ENCODE measurements around the gene KIF22.
"Not testable (repeated sequence)": the region's sequence is repeated elsewhere in the genome, so short reads cannot be mapped to it uniquely, and the experiment has no call there.

The KIF22 gene

DNA sequence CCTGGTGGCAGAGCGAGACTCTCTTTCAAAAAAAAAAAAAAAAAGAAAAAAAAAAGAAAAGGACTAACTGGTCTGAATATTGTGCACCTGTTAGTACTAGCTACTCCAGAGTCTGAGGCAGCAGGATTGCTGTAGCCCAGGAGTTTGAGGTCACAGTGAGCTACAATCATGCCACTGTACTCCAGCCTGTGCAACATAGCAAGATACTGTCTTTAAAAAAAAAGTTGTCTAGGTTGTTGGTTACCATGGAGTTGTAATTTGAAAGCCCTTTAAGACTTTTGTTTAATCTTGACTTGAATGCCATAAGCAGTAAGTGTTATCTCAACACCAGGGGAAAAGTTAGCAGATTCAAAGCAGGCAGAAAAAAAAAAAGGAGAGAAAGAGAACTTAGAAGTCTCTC lies 33.9 kb upstream of the KIF22 start:
- no peak for DNase-seq (ENCODE audit: insufficient read length)
- TF ChIP-seq TAF1 (IDR thresholded peaks at IDR 0.05; ENCODE audit: borderline replicate concordance, low read depth, low read length) = no peak
- no peak for TF ChIP-seq POLR2AphosphoS5 (IDR thresholded peaks at IDR 0.05; ENCODE audit: low read depth, low read length)
- TF ChIP-seq POLR2A (IDR thresholded peaks at IDR 0.05; ENCODE audit: low read depth, low read length) = no peak
- FAIRE-seq = no peak

- FAIRE-seq; DNase-seq (ENCODE audit: insufficient read length): not testable (repeated sequence)
Observed at GRCh38 chr16:29757086-29757485, 33.5 kb upstream of the KIF22 start.

GRCh38 chr16:29757950-29758466 lies 32.5 kb upstream of the KIF22 start:
- DNase-seq (ENCODE audit: insufficient read length) (no peak), FAIRE-seq (no peak)
- no peak for TF ChIP-seq POLR2A (IDR thresholded peaks at IDR 0.05; ENCODE audit: low read depth, low read length)

- DNase-seq (ENCODE audit: insufficient read length) (no peak), FAIRE-seq (no peak)
- TF ChIP-seq POLR2AphosphoS5 (IDR thresholded peaks at IDR 0.05; ENCODE audit: low read depth, low read length) (no peak), POLR2A (IDR thresholded peaks at IDR 0.05; ENCODE audit: low read depth, low read length) (no peak), TAF1 (IDR thresholded peaks at IDR 0.05; ENCODE audit: borderline replicate concordance, low read depth, low read length) (no peak)
Observed at GRCh38 chr16:29760567-29761279, 29.8 kb upstream of the KIF22 start.

DNA sequence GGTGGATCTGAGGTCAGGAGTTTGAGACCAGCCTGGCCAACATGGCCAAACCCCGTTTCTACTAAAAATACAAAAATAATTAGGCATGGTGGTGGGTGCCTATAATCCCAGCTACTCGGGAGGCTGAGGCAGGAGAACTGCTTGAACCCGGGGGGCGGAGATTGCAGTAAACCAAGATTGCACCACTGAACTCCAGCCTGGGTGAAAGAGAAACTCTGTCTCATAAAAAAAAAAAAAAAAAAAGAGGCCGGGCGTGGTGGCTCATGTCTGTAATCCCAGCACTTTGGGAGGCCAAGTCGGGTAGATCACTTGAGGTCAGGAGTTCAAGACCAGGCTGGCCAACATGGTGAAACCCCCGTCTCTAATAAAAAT lies 29.3 kb upstream of the KIF22 start:
- DNase-seq (ENCODE audit: insufficient read length); FAIRE-seq: not testable (repeated sequence)

GRCh38 chr16:29761882-29762281 lies 28.7 kb upstream of the KIF22 start:
- no peak for DNase-seq (ENCODE audit: insufficient read length)
- TF ChIP-seq TAF1 (IDR thresholded peaks at IDR 0.05; ENCODE audit: borderline replicate concordance, low read depth, low read length) (no peak), POLR2AphosphoS5 (IDR thresholded peaks at IDR 0.05; ENCODE audit: low read depth, low read length) (no peak), POLR2A (IDR thresholded peaks at IDR 0.05; ENCODE audit: low read depth, low read length) (no peak)
- no peak for FAIRE-seq

DNA sequence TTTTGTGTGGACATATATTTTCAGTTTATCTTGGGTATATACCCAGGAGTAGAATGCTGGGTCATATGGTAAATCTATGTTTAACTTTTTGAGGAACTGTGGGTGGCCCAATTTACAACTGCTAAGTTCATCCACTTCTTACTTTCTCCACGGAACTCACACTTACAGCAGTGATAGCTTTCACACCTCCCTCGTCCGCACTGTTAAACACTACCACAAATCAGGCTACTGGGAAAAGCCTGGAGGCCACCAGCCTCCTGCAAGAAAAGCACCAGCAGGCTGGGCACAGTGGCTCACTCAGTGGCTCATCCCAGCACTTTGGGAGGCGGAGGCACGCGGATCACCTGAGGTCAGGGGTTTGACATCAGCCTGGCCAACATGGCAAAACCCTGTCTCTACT lies 27.2 kb upstream of the KIF22 start:
- DNase-seq (ENCODE audit: insufficient read length) = no peak
- no peak for TF ChIP-seq POLR2A (IDR thresholded peaks at IDR 0.05; ENCODE audit: low read depth, low read length)
- TF ChIP-seq TAF1 (IDR thresholded peaks at IDR 0.05; ENCODE audit: borderline replicate concordance, low read depth, low read length) = no peak
- TF ChIP-seq POLR2AphosphoS5 (IDR thresholded peaks at IDR 0.05; ENCODE audit: low read depth, low read length) = no peak
- no peak for FAIRE-seq

- no peak for TF ChIP-seq POLR2A (IDR thresholded peaks at IDR 0.05; ENCODE audit: low read depth, low read length)
- TF ChIP-seq TAF1 (IDR thresholded peaks at IDR 0.05; ENCODE audit: borderline replicate concordance, low read depth, low read length) = no peak
- TF ChIP-seq POLR2AphosphoS5 (IDR thresholded peaks at IDR 0.05; ENCODE audit: low read depth, low read length) = no peak
- DNase-seq (ENCODE audit: insufficient read length) (no peak), FAIRE-seq (no peak)
Observed at GRCh38 chr16:29765167-29766032, 25.2 kb upstream of the KIF22 start.

- FAIRE-seq = no peak
- no peak for TF ChIP-seq POLR2A (IDR thresholded peaks at IDR 0.05; ENCODE audit: low read depth, low read length)
- TF ChIP-seq POLR2AphosphoS5 (IDR thresholded peaks at IDR 0.05; ENCODE audit: low read depth, low read length) = no peak
- TF ChIP-seq TAF1 (IDR thresholded peaks at IDR 0.05; ENCODE audit: borderline replicate concordance, low read depth, low read length) = no peak
- DNase-seq (ENCODE audit: insufficient read length) = no peak
Observed at GRCh38 chr16:29766571-29766970, 24.0 kb upstream of the KIF22 start.

GRCh38 chr16:29767062-29767461 lies 23.5 kb upstream of the KIF22 start:
- DNase-seq (ENCODE audit: insufficient read length) (no peak), FAIRE-seq (no peak)
- no peak for TF ChIP-seq POLR2AphosphoS5 (IDR thresholded peaks at IDR 0.05; ENCODE audit: low read depth, low read length)
- TF ChIP-seq POLR2A (IDR thresholded peaks at IDR 0.05; ENCODE audit: low read depth, low read length) = no peak
- no peak for TF ChIP-seq TAF1 (IDR thresholded peaks at IDR 0.05; ENCODE audit: borderline replicate concordance, low read depth, low read length)

GRCh38 chr16:29769507-29769906 lies 21.0 kb upstream of the KIF22 start:
- DNase-seq (ENCODE audit: insufficient read length) (no peak), FAIRE-seq (no peak)
- no peak for TF ChIP-seq POLR2A (IDR thresholded peaks at IDR 0.05; ENCODE audit: low read depth, low read length)
- no peak for TF ChIP-seq POLR2AphosphoS5 (IDR thresholded peaks at IDR 0.05; ENCODE audit: low read depth, low read length)
- TF ChIP-seq TAF1 (IDR thresholded peaks at IDR 0.05; ENCODE audit: borderline replicate concordance, low read depth, low read length) = no peak

- FAIRE-seq (no peak), DNase-seq (ENCODE audit: insufficient read length) (no peak)
- no peak for TF ChIP-seq POLR2A (IDR thresholded peaks at IDR 0.05; ENCODE audit: low read depth, low read length)
- no peak for TF ChIP-seq TAF1 (IDR thresholded peaks at IDR 0.05; ENCODE audit: borderline replicate concordance, low read depth, low read length)
- TF ChIP-seq POLR2AphosphoS5 (IDR thresholded peaks at IDR 0.05; ENCODE audit: low read depth, low read length) = no peak
Observed at GRCh38 chr16:29770250-29770929, 20.2 kb upstream of the KIF22 start.

GRCh38 chr16:29772330-29772729 lies 18.2 kb upstream of the KIF22 start:
- not testable (repeated sequence) for FAIRE-seq; DNase-seq (ENCODE audit: insufficient read length)

All from GM12892 (cell line).